HG02870 (cell line): ENCODE results near the gene AXL.
A peak's percentile ranks its signal among the peaks of the same experiment; 100 is the strongest.
"Not testable (repeated sequence)": the region's sequence is repeated elsewhere in the genome, so short reads cannot be mapped to it uniquely, and the experiment has no call there.

Experiments
- ATAC-seq: cut with Tn5 transposase; IDR thresholded peaks from one replicate; pipeline ENCODE4 v1.9.1; 2021; ENCODE audit warnings: mild to moderate bottlenecking, moderate library complexity; ENCODE audit not compliant: unreplicated experiment

Gene AXL

GRCh38 chr19:41269055-41269454, 50.0 kb downstream of the AXL start:
- no peak for ATAC-seq

GRCh38 chr19:41269571-41269970, 50.5 kb downstream of the AXL start:
- ATAC-seq: no peak

GRCh38 chr19:41273076-41273475, 54.1 kb downstream of the AXL start:
- no peak for ATAC-seq

- ATAC-seq: no peak
These were observed 55.8 kb downstream of the AXL start for GRCh38 chr19:41274802-41275201.

DNA sequence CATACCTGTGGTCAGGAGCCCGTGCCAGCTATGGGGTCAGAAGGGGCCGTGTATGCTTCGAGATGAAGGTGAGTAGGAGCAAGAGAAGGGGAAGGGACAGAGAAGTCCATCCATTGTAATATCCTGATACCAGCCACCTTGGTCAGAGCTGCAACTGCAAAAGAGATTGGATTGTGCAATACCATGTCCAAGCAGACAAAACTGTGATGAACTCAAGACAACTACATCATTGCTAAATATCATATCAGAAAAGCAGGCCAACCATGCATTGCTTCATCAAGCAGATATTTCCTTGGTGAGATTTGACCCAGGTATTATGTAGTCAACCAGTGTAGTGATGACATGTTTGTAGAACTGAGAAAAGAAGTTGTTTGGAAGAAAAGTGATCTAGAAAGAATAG, 57.2 kb downstream of the AXL start:
- no peak for ATAC-seq

DNA sequence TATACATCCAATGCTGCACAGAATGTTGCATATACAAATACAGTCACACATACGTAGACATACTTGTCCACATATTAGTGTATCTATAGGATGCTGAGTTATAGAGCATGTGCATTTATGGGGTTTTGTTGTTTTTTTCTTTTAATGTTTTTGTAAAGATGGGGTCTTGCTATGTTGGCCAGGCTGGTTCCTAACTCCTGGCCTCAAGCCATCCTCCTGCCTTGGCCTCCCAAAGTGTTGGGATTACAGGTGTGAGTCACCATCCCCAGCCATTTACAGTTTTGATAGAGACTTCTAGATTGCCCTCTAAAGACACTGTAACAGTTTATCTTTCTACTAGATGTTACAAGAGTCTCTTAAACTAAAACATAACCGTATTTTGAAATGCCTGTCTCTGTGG, 59.5 kb downstream of the AXL start:
- ATAC-seq: no peak

DNA sequence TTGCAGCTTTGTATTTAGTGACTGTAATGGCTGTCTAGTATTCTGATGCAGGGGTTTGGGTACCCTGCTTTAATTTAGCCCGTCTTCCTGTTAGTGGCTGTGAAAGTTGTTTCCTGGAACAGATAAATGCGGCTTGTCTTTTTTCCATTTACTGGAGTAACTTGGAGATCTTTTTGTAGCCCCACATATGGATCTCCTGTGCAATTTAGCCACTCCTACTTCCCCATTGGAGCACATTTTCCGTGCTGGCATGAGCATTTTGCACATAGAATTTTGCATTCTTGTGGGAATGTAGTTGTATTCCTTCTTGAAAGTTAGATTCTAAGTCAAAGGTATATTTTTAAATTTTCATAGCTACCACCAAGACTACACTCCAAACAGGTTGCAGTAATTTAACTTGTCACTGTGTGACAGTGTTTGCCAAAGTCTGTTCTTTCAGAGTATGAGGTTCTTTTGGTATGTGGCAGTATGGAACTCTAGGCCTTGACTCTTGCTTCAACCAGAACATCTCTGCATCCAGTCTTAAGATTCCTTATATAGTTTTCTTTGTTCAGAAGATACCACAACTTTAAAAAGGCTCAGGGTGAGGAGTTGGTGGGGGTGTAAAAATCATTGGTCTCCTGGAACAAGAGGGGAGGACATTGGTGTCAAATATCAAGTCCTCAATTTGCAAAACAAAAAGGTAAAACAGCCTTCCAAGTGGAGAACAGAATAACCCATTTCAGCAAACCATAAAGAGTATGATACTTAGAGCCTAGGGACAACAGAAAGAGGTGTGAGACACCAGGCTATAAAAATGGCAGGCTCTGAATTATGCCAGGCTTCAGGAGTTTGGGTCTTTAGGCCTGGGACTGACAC, 69.9 kb downstream of the AXL start:
- no peak for ATAC-seq

- ATAC-seq: not testable (repeated sequence)
These were observed 70.8 kb downstream of the AXL start for GRCh38 chr19:41289814-41290213.

DNA sequence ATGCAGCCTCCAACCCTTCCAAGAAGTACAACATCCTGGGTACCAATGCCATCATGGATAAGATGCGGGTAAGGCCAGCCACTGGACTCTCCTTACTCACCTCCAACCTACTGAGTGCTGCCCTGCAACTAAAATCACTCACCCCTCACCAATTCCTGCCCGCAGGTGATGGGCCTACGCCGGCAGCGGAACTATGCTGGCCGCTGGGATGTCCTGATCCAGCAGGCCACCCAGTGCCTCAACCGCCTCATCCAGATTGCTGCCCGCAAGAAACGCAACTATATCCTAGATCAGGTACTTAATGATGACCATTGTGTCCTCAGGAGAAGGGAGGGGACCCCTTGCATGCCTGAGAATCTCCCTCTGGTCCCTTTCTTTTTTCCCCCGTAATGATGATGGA, 75.4 kb downstream of the AXL start:
- ATAC-seq: no peak

- no peak for ATAC-seq
These were observed 76.5 kb downstream of the AXL start for GRCh38 chr19:41295499-41295898.

DNA sequence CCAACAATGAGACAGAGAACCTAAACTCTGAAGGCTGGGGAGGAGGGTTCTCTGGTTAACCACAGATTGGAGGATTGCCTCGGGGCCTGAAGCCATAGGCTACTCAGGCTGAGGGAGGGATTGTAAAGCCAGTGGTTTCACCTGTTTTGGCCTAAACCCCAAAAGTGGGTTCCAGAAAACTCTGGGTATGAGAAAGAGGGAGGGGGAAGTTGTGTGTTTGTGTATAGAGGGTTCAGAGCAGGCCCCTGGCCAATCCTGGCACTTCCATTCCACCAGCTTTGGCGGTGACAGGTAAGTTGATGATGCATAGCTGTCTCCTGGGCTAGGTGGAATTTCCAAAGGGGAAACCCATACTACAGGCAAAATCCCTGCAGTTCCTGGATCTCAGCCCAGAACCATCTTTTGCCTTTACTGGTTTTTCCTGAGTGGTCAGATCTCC, 77.4 kb downstream of the AXL start:
- no peak for ATAC-seq

GRCh38 chr19:41297628-41298347, 78.8 kb downstream of the AXL start:
- ATAC-seq: peak; percentile 69

- ATAC-seq: no peak
These were observed 79.4 kb downstream of the AXL start for GRCh38 chr19:41298348-41298964.

- no peak for ATAC-seq
These were observed 80.2 kb downstream of the AXL start for GRCh38 chr19:41299046-41299754.

DNA sequence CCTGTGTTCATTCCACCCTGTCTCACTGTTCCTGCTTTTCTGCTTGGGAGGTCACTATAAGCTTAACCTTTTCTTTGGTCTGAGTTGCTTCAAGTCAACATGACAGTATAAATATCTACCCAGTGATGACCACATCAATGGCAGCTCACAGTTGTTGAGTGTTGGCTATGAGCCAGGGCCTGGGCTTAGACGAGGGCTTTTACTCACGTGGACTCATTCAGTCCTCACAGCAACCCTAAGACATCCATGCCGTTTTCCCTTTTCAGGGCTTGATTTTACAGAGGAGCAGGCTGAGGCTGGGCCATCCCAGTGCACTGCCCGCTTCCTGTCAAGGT, 80.7 kb downstream of the AXL start:
- no peak for ATAC-seq

- no peak for ATAC-seq
These were observed 81.5 kb downstream of the AXL start for GRCh38 chr19:41300555-41300954.

DNA sequence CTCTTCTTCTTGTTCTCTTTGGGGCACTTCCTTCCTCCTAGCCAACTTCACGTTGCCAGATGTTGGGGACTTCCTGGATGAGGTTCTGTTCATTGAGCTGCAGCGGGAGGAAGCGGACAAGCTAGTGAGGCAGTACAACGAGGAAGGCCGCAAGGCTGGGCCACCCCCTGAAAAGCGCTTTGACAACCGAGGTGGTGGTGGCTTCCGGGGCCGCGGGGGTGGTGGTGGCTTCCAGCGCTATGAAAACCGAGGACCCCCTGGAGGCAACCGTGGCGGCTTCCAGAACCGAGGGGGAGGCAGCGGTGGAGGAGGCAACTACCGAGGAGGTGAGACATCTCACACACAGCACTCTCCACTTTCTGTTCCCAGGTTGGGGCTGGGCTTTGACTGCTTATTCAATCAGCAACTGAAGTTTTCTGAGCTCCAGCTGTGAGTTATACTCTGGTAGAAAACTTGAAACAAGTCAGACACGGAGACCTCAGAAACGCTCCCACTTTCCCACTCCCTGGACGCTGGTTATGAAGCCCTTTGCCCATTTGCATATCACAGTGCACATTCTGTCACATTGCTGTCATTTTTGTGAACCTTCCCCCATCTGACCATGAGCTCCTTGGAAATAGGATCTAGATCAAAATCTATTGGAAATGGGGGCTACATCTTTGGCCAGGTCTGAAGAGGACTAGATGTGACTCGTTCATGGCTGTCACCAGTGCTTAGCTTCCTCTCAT, 83.8 kb downstream of the AXL start:
- ATAC-seq: no peak

- ATAC-seq: no peak
These were observed 84.9 kb downstream of the AXL start for GRCh38 chr19:41303954-41304353.

DNA sequence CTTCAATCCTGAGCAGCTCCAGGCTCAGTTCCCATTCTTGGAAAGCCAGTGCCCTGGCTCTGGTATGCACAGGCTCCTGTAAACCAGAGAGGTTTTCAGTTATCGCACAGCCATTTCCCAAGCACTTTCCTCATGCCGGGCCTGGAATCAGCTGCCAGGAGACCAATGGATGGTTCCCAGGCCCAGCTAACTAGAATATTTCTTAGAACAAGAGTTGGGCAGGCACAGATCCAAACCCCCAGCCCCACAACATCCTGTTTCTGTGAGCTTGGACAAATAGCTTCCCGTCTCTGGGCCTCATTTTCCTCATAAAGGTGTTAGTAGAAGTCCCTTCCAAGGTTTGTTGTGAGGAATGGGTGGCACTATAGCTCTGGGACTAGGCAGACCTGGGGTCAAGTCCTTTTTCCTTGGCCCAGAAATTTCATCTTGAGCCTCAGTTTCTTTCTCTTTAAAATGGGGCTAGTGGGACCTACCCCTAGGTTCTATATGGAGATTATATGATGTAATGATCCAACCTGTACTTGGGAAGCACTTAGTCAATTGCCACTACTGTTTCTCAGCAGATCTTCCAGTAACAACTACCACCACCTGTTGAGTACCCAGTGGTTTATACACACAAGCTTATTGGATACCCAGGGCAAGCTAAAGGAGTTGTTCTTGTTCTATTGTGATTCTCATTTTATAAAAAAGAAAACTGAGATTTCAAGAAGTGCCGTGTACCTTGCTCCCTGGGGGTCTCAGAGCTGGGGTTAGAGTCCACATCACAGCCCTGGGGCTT, 85.9 kb downstream of the AXL start:
- ATAC-seq: no peak
